Endodermal cell (in vitro differentiated cells): Measurements from ENCODE around the gene PAQR7. TPM values are rescaled to one million over a fixed set of nuclear protein-coding genes. Genes with fewer than 3 reads are reported as not detected.

Experiments
- DNase-seq: peaks from one replicate; pipeline ENCODE4 v3.0.0-alpha.2; 2017
- H3K27ac ChIP-seq: 2 replicates; pipeline ENCODE4 v1.5.1; 2013; ENCODE audit warnings: mild to moderate bottlenecking, low read depth, low read length, moderate library complexity
- H3K27me3 ChIP-seq: 2 replicates; pipeline ENCODE4 v1.6.1; 2013; ENCODE audit warnings: mild to moderate bottlenecking, low read length, moderate library complexity; ENCODE audit not compliant: insufficient read depth, control insufficient read depth, poor library complexity, severe bottlenecking
- H3K36me3 ChIP-seq: 2 replicates; pipeline ENCODE4 v1.7.0; 2013; ENCODE audit warnings: mild to moderate bottlenecking, low read length, moderate library complexity; ENCODE audit not compliant: control insufficient read depth, insufficient read depth
- H3K4me1 ChIP-seq: one replicate; pipeline ENCODE4 v1.7.0; 2013; ENCODE audit warnings: low read length; ENCODE audit not compliant: control insufficient read depth, insufficient read depth
- H3K4me3 ChIP-seq: 2 replicates; pipeline ENCODE4 v1.5.1; 2013; ENCODE audit warnings: mild to moderate bottlenecking, low read length, moderate library complexity
- H3K9ac ChIP-seq: 2 replicates; pipeline ENCODE4 v1.6.1; 2013; ENCODE audit warnings: mild to moderate bottlenecking, low read length, moderate library complexity; ENCODE audit not compliant: poor library complexity, severe bottlenecking; ENCODE audit errors: extremely low read depth
- H3K9me3 ChIP-seq: 2 replicates; pipeline ENCODE4 v1.6.1; 2013; ENCODE audit warnings: mild to moderate bottlenecking, low read length, moderate library complexity; ENCODE audit not compliant: control insufficient read depth
- H3K27ac Mint-ChIP-seq: 2 replicates; pipeline ENCODE4 v1.8.0; 2020; ENCODE audit warnings: mixed read lengths
- H3K27me3 Mint-ChIP-seq: 2 replicates; pipeline ENCODE4 v1.8.0; 2021; ENCODE audit warnings: mild to moderate bottlenecking, mixed read lengths; ENCODE audit not compliant: insufficient read depth
- H3K36me3 Mint-ChIP-seq: 2 replicates; pipeline ENCODE4 v1.8.0; 2020; ENCODE audit warnings: low read depth, mixed read lengths
- H3K4me1 Mint-ChIP-seq: 2 replicates; pipeline ENCODE4 v1.8.0; 2020; ENCODE audit warnings: mixed read lengths
- H3K4me3 Mint-ChIP-seq: 2 replicates; pipeline ENCODE4 v1.8.0; 2020; ENCODE audit warnings: mild to moderate bottlenecking, moderate library complexity, mixed read lengths
- H3K9me3 Mint-ChIP-seq: 2 replicates; pipeline ENCODE4 v1.8.0; 2020; ENCODE audit warnings: mild to moderate bottlenecking, mixed read lengths
- WGBS, 2 experiments: methylation state at CpG; one replicate each; pipeline versions ENCODE4 v1.1.5 to v1.1.7; 2013; ENCODE audit warnings: missing lambda C conversion rate in 2 of 2, mixed read lengths in 1 of 2; ENCODE audit not compliant: insufficient coverage in 1 of 2, insufficient read length in 1 of 2; 5-methylcytosine and 5-hydroxymethylcytosine counted together
- total RNA-seq, 2 donors: library from RNA; stranded (reverse); fragmentation: NEBNext Ultra II Directional in 1 of 2; extraction: Animal tissue kit (Norgen Biotek cat#: 25700) in 1 of 2; gene quantifications; 2 replicates in 1 of 2; 3 replicates in 1 of 2; pipeline ENCODE4 v1.2.1, GENCODE V29; 2021
- TF ChIP-seq, protein P1 (sequence below): fragments of 200-600 bp; sonication (generic); conservative IDR thresholded peaks from 2 replicates; pipeline ENCODE4 v1.5.0; 2021; ENCODE audit warnings: antibody characterized with exemption, mild to moderate bottlenecking

Gene PAQR7
- total RNA-seq, 2 donors from 2014 or later: 11.7 to 15.0 TPM

DNA sequence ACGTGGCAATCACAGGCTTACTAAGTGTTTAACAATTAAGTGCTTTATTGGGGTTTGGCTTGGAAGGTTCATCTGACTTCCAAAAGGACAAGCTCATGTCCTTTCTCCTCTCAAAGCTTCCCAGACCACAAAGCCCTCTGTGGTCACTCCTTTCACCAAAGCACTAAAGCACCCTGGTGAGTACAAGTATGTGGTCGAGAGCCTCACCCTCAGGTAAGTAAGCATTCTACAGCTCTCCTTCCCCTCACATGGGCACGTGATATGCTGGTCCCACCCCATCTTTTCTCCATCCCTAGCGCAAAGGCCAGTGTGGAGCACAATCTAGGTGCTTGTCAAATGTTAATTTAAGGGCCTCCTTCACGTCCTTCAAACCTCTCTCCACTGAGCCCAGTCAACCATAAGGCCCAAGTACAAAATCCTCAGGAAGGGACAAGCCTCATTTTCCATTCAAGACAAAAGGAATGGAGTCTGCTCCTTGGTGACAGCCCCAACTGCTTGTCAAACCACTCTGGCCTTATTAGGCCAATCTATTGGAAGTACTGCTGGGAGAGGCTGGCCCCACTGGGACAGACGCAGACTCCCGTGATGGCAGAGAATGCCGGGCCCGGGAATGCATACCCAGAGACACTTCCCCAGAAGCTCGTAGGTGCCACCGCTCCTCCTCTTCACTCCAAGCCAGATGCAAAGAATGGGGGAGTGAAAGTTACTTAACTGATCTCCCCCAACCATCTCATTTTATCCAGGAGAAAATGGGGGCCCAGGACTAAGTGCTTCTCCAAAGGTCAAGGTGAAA lies 22.9 kb upstream of the PAQR7 start:
- Mint-ChIP-seq H3K36me3 (peaks cover 65% of the 10 kb centered on the region), H3K27ac (peak overlapping the region; percentile 77), H3K27me3 (no peaks in the 10 kb centered on the region), H3K4me3 (no peak overlapping the region), H3K9me3 (no peaks in the 10 kb centered on the region), H3K4me1 (peaks cover 17% of the 10 kb centered on the region)
- DNase-seq: no peak
- H3K36me3 ChIP-seq: peaks cover 66% of the 10 kb centered on the region
- no peak overlapping the region for H3K9ac ChIP-seq
- H3K27ac ChIP-seq: no peak overlapping the region
- WGBS, 2 experiments: 93 to 95% methylated on average over 6 to 11 of the region's 11 CpGs
- no peaks in the 10 kb centered on the region for H3K27me3 ChIP-seq
- no peak overlapping the region for H3K4me3 ChIP-seq
- H3K9me3 ChIP-seq: no peaks in the 10 kb centered on the region
- TF ChIP-seq, protein P1, sequence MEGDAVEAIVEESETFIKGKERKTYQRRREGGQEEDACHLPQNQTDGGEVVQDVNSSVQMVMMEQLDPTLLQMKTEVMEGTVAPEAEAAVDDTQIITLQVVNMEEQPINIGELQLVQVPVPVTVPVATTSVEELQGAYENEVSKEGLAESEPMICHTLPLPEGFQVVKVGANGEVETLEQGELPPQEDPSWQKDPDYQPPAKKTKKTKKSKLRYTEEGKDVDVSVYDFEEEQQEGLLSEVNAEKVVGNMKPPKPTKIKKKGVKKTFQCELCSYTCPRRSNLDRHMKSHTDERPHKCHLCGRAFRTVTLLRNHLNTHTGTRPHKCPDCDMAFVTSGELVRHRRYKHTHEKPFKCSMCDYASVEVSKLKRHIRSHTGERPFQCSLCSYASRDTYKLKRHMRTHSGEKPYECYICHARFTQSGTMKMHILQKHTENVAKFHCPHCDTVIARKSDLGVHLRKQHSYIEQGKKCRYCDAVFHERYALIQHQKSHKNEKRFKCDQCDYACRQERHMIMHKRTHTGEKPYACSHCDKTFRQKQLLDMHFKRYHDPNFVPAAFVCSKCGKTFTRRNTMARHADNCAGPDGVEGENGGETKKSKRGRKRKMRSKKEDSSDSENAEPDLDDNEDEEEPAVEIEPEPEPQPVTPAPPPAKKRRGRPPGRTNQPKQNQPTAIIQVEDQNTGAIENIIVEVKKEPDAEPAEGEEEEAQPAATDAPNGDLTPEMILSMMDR: no peak
- peaks cover 7% of the 10 kb centered on the region for H3K4me1 ChIP-seq

DNA sequence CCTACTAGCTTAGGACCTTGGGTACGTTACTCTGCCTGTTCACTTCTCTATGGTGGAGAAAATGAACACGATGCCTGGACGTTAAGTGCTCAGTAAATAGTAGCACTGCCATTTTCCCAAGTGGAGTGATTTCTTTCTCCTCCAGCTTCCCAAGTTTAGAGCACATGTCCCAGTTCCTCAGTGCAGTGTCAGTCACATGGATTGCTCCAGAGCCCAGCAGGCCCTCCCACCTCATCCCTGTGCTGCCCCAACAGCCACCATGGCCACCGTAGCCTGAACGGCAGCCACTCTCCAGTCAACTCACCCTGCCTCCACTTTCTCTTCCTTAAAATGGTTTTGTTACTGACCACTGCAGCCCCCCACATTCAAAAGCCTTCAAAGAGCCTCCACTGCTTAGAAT lies 22.2 kb upstream of the PAQR7 start:
- no peak overlapping the region for H3K9ac ChIP-seq
- H3K4me3 ChIP-seq: no peak overlapping the region
- no peak overlapping the region for H3K27ac Mint-ChIP-seq
- DNase-seq: no peak
- peaks cover 11% of the 10 kb centered on the region for H3K4me1 ChIP-seq
- H3K27me3 Mint-ChIP-seq: no peaks in the 10 kb centered on the region
- H3K9me3 Mint-ChIP-seq: no peaks in the 10 kb centered on the region
- H3K36me3 ChIP-seq: peaks cover 60% of the 10 kb centered on the region
- TF ChIP-seq, protein P1: no peak
- H3K4me3 Mint-ChIP-seq: no peak overlapping the region
- no peaks in the 10 kb centered on the region for H3K9me3 ChIP-seq
- H3K4me1 Mint-ChIP-seq: peaks cover 17% of the 10 kb centered on the region
- H3K36me3 Mint-ChIP-seq: peaks cover 60% of the 10 kb centered on the region
- WGBS, 2 experiments: 91 to 100% methylated on average over 3 to 5 of the region's 5 CpGs
- H3K27ac ChIP-seq: no peak overlapping the region
- H3K27me3 ChIP-seq: no peaks in the 10 kb centered on the region

DNA sequence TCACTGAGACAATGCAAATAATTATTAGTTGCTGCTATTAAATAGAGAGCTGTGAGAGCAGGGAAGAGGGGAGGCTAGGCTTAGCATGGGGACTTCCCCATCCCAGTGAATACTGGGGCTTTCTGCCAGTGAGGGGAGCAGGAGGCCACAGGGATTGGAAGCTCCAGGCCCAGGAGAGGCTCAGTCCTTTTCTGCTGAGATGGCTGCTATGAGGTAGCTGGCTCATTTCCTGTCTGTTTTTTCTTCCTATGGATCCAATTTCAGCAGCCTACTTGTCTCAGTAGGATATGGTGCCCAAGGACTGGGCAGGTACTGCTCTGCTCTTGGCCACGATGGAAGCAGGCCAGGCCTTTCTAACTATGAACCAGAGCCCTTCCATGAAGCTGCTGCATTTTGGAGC lies 20.8 kb upstream of the PAQR7 start:
- H3K9me3 Mint-ChIP-seq: no peaks in the 10 kb centered on the region
- H3K4me3 ChIP-seq: no peak overlapping the region
- H3K9ac ChIP-seq: no peak overlapping the region
- H3K9me3 ChIP-seq: no peaks in the 10 kb centered on the region
- H3K36me3 ChIP-seq: peaks cover 45% of the 10 kb centered on the region
- WGBS, 2 experiments: 86 to 89% methylated on average over 1 of the region's 1 CpG
- H3K27ac Mint-ChIP-seq: peak overlapping the region; percentile 66
- no peaks in the 10 kb centered on the region for H3K27me3 ChIP-seq
- H3K4me1 Mint-ChIP-seq: peaks cover 22% of the 10 kb centered on the region
- H3K27me3 Mint-ChIP-seq: no peaks in the 10 kb centered on the region
- H3K27ac ChIP-seq: peak overlapping the region; percentile 7
- DNase-seq: no peak
- peaks cover 48% of the 10 kb centered on the region for H3K36me3 Mint-ChIP-seq
- peaks cover 14% of the 10 kb centered on the region for H3K4me1 ChIP-seq
- TF ChIP-seq, protein P1: no peak
- no peak overlapping the region for H3K4me3 Mint-ChIP-seq
